ENCODE measurements around the gene SPRR4.
A peak's percentile ranks its signal among the peaks of the same experiment; 100 is the strongest.

Gene SPRR4, protein sequence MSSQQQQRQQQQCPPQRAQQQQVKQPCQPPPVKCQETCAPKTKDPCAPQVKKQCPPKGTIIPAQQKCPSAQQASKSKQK

DNA sequence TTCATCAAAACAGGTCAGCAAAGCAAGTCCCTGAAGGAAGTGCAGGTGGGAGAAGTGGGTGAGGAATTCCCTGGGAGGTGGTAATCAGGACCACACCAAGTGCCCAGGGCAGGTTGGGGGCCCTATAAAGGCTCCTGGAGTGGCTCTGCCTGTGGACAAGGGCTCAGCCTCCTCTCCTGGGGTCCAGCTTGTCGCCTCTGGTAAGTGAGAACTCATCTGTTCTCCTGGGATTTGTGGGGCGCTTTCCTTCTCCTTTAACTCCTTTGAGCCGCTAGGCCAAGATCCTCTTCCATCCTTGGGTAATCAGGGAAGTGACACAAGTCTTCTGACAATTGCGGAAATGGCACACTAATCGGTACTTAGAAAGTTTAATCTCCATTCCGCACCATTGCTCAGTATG lies at the start of gene SPRR4:
TSS of gene SPRR4 (plus strand) at position 154 of the 400 bp plus-strand sequence. CDS start 1,243 bp downstream, outside the sequence.
- no peak for TF ChIP-seq TAF1 (IDR thresholded peaks at IDR 0.05; ENCODE audit: low read depth)
- TF ChIP-seq NFIC (IDR thresholded peaks at IDR 0.05), result no peak
- TF ChIP-seq, protein P1, sequence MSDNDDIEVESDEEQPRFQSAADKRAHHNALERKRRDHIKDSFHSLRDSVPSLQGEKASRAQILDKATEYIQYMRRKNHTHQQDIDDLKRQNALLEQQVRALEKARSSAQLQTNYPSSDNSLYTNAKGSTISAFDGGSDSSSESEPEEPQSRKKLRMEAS (IDR thresholded peaks at IDR 0.05), result no peak

DNA sequence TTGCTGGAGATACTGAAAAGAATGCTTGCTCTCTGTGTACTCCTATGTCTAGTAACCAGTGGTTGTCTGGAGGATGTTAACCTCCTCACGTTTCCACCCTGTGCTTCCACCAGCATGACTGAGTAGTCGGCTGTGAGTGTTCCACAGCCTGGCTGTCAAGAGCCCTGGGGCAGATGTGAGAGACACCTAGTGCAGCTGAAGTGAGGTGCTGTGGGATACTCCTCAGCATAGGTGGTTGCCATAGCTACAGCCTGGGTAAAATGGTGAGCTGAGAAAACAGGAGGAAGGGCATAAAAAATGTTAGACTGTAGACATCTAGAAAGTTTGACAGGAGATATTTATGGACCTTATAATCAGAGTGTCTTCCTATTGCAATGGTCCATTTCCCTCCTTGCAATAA lies 46.3 kb upstream of the SPRR4 start:
- TF ChIP-seq EGR1 (IDR thresholded peaks at IDR 0.05), result no peak
- TF ChIP-seq CREB1 (IDR thresholded peaks at IDR 0.05; ENCODE audit: low read depth), result no peak
- TF ChIP-seq TAF1 (IDR thresholded peaks at IDR 0.05; ENCODE audit: low read depth), result no peak
- TF ChIP-seq YY1 (IDR thresholded peaks at IDR 0.05; ENCODE audit: low read depth), result no peak
- TF ChIP-seq FOXM1 (IDR thresholded peaks at IDR 0.05; ENCODE audit: borderline replicate concordance, low read depth), result no peak
- no peak for TF ChIP-seq TCF12 (IDR thresholded peaks at IDR 0.05; ENCODE audit: low read depth)
- no peak for TF ChIP-seq RAD21 (IDR thresholded peaks at IDR 0.05; ENCODE audit: low read depth)

DNA sequence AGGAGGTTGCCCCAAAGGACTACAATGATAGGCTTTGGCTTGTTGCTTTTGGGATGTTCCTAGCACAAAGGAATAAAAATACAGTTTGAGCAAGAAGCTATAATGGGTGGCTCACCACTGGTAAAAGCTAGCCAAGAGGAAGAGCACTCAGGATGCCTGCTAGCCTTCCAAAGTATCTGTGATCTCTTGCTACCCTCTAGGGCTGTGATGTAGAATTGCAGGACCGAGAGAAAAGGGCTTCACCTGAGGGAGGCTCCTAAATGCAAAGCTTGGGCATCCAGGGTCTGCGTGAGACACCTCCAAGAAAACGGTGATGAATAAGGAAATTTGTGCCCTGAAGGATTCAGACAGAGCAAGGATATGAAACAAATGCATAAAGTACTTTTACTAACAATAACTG lies 44.4 kb upstream of the SPRR4 start:
- TF ChIP-seq, protein P2, sequence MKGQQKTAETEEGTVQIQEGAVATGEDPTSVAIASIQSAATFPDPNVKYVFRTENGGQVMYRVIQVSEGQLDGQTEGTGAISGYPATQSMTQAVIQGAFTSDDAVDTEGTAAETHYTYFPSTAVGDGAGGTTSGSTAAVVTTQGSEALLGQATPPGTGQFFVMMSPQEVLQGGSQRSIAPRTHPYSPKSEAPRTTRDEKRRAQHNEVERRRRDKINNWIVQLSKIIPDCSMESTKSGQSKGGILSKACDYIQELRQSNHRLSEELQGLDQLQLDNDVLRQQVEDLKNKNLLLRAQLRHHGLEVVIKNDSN (IDR thresholded peaks at IDR 0.05), result no peak
- TF ChIP-seq RAD21 (IDR thresholded peaks at IDR 0.05; ENCODE audit: low read depth), result peak; percentile 54

DNA sequence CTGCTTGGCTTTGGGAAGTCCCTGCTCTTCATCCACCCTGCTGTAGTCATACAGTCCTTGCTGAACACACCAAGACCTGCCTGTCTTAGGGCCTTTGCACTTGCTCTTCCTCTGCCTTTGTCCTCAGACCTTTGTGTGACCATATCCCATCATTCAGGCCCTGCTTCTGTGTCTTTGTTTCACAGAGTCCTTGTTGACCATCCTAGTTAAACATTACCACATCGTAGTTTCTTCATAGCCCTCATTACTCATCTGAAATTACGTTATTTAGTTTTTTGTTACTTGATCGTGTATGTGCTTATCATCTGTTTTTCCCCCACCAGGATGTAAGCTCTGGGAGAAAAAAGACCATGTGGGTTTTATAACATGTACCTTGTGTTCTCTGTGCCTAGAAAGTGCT lies 41.8 kb upstream of the SPRR4 start:
- TF ChIP-seq EP300 (IDR thresholded peaks at IDR 0.05; ENCODE audit: borderline replicate concordance) (no peak), TAF1 (IDR thresholded peaks at IDR 0.05; ENCODE audit: low read depth) (no peak)

DNA sequence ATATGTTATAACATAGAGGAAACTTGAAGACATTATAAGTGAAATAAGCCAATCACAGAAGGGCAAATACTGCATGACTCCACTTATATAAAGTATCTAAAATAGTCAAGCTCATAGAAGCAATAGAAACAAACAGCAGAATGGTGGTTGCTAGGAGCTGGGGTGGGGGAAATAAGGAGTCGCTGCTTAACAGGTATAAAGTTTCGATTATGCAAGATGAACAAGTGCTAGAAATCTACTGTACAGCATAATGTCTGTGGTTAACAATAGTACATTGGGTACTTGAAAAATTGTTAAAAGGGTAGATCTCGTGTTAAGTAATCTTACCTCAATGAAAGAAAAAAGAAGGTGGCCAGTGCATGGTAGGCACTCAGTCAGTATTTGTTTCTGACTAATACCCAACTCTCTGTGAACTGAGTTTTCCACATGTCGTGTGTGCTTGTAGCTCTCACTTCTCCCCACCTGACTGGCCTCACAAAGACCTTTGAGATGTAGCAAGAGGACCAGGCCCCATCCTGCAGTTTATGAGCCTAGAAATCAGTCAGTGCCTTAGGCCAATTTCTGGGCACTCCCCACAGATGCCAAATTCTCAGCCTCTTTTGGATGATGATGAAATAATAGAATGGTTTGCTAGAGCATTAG lies 38.2 kb upstream of the SPRR4 start:
- TF ChIP-seq CEBPB (IDR thresholded peaks at IDR 0.05), result no peak
- TF ChIP-seq, protein P2 (IDR thresholded peaks at IDR 0.05), result no peak
- no peak for TF ChIP-seq RAD21 (IDR thresholded peaks at IDR 0.05; ENCODE audit: low read depth)
- no peak for TF ChIP-seq YY1 (IDR thresholded peaks at IDR 0.05; ENCODE audit: low read depth)
- TF ChIP-seq FOXM1 (IDR thresholded peaks at IDR 0.05; ENCODE audit: borderline replicate concordance, low read depth), result no peak
- TF ChIP-seq CREB1 (IDR thresholded peaks at IDR 0.05; ENCODE audit: low read depth), result no peak
- no peak for TF ChIP-seq TAF1 (IDR thresholded peaks at IDR 0.05; ENCODE audit: low read depth)
- TF ChIP-seq, protein P3, sequence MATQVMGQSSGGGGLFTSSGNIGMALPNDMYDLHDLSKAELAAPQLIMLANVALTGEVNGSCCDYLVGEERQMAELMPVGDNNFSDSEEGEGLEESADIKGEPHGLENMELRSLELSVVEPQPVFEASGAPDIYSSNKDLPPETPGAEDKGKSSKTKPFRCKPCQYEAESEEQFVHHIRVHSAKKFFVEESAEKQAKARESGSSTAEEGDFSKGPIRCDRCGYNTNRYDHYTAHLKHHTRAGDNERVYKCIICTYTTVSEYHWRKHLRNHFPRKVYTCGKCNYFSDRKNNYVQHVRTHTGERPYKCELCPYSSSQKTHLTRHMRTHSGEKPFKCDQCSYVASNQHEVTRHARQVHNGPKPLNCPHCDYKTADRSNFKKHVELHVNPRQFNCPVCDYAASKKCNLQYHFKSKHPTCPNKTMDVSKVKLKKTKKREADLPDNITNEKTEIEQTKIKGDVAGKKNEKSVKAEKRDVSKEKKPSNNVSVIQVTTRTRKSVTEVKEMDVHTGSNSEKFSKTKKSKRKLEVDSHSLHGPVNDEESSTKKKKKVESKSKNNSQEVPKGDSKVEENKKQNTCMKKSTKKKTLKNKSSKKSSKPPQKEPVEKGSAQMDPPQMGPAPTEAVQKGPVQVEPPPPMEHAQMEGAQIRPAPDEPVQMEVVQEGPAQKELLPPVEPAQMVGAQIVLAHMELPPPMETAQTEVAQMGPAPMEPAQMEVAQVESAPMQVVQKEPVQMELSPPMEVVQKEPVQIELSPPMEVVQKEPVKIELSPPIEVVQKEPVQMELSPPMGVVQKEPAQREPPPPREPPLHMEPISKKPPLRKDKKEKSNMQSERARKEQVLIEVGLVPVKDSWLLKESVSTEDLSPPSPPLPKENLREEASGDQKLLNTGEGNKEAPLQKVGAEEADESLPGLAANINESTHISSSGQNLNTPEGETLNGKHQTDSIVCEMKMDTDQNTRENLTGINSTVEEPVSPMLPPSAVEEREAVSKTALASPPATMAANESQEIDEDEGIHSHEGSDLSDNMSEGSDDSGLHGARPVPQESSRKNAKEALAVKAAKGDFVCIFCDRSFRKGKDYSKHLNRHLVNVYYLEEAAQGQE (IDR thresholded peaks at IDR 0.05; ENCODE audit: low read depth), result no peak
- no peak for TF ChIP-seq TEAD4 (IDR thresholded peaks at IDR 0.05)
- TF ChIP-seq ZBTB7A (IDR thresholded peaks at IDR 0.05; ENCODE audit: low read depth), result no peak
- no peak for TF ChIP-seq NFIC (IDR thresholded peaks at IDR 0.05)
- TF ChIP-seq, protein P1 (IDR thresholded peaks at IDR 0.05), result no peak
- TF ChIP-seq TCF12 (IDR thresholded peaks at IDR 0.05; ENCODE audit: low read depth), result no peak
- TF ChIP-seq EGR1 (IDR thresholded peaks at IDR 0.05), result no peak
- no peak for TF ChIP-seq EP300 (IDR thresholded peaks at IDR 0.05; ENCODE audit: borderline replicate concordance)

DNA sequence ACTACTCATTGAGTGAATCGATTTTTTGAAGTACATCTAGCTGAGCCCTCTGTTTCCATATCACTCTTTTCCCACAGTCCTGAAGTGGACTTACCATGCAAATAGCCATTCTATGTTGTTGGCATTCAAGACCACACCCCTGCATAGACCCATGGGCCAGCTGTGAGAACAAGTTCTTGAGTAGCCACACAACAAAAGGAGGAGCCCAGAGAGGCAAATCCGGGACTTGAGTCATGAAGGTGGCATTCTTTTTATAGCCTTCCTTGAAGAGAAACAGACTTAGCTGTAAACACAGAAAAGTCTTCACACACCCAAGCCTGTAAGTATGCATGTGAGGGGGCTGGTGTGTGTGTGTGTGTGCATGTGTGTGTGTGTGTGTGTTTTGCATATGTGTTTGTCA lies 37.3 kb upstream of the SPRR4 start:
- TF ChIP-seq, protein P3 (IDR thresholded peaks at IDR 0.05; ENCODE audit: low read depth), result no peak
- TF ChIP-seq ZBTB7A (IDR thresholded peaks at IDR 0.05; ENCODE audit: low read depth) (no peak), EGR1 (IDR thresholded peaks at IDR 0.05) (no peak)

DNA sequence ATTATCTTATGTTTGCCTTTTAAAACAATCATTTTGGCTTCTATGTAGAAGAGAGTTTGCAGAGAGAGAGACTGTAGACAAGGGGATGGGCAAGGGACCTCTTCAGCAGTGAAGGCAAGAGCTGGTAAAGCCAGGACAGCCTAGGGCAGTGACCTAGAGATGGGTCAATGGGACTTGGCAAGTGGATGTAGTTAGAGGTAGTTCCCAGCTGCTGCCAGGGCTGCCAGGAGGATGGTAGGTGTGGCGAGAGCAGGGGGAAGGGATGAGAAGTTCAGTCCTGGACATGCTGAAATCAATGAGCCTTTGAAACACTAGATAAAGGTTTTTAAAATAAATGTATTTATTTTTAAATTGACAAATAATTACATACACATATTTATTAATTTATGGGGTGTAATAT lies 29.8 kb upstream of the SPRR4 start:
- no peak for TF ChIP-seq NFIC (IDR thresholded peaks at IDR 0.05)
- no peak for TF ChIP-seq ZBTB7A (IDR thresholded peaks at IDR 0.05; ENCODE audit: low read depth)
- TF ChIP-seq CEBPB (IDR thresholded peaks at IDR 0.05), result no peak

Measured in Ishikawa (cell line).